Stimulated activated CD8-positive, alpha-beta memory T cell treated with anti-CD3 and anti-CD28 coated beads, Interleukin-12 subunit alpha, Interleukin-12 subunit beta, amount 100 ng/mL, for 4 hours (primary cell): ENCODE results near the gene EFNB2.

Experiments
- DNase-seq: peaks from one replicate; pipeline ENCODE4 v3.0.0-alpha.2; 2020; ENCODE audit warnings: low read depth

Gene EFNB2

DNA sequence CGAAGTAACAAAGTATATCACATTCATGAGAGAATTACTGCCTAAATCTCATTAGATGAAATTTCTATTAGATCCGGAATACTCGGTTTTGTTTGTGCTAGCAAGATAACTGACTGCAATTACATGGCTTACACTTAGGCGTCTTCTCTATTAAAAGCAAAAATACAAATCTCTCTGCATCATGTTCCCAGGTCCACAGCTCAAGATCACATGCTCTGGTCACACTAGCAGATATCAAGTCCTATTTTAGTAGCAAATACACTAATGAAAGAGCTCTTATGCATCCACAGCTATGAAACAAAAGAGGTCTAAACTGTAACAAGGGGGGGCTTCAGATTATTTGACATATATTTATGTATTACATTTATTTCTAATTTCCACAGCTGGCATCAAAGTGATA is 53.5 kb downstream of the EFNB2 start:
- no peak for DNase-seq

DNA sequence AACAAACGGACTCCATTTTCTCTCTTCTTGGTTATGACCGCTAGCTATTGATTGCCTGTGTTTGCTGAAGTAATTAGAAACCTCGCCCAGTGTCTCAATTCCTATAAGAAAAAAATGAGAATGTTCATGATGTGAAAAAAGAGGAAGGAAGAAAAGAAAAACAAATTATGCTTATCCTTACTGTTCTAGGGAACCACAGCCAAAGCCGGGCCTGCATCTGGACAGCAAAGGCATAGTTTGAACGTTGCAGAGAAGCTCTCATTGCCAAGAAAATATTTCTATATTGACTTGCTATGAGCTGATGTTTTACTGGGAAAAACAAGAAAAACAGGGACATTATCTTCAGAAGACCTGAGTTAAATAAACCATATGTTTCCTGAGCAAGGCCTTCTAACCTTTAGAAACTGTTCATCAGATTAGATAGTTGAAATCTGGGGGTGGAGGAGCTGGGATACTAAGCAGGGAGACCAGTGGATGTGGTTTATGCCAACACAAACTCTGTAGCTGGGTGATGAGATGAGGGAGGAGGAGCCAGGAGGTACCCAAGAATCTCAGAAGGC is 55.0 kb downstream of the EFNB2 start:
- no peak for DNase-seq

DNA sequence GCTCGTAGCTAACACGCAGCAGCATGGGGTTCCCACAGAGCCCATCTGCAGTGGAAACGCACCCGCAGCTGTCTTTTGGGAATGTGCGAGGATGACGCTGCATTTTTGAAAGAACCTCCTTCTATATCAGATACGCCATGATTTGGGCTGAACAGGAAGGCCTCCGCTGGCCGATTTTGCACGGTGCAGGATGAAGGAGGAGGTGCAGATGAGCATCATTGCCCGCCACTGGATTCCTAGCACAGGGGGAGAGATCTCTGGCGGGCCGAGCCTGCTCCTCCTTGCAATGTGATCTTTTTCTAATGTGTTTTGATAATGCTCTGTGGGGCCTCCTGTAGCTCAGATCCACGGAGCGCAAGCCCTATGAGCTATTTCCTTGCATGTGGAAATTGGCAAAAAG is 55.5 kb downstream of the EFNB2 start:
- no peak for DNase-seq

DNA sequence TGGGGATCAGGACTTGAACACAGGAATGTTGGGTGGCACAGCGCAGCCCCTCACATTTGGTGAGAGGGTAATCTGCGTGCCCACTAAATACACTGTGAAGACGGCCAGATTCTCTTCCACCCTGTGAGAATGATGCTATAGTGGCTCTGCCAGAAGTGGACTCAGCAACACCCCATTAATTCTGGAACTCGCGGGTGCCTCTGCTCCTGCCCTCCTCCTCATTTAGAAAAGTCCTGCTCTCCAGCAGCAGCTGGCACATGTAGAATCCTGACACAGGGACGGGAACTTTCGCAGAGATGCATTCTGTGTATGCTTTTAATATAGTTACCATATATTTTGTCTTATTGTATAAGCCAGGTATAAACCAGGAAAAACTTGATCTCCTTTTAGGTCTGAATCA is 57.3 kb downstream of the EFNB2 start:
- DNase-seq = no peak

DNA sequence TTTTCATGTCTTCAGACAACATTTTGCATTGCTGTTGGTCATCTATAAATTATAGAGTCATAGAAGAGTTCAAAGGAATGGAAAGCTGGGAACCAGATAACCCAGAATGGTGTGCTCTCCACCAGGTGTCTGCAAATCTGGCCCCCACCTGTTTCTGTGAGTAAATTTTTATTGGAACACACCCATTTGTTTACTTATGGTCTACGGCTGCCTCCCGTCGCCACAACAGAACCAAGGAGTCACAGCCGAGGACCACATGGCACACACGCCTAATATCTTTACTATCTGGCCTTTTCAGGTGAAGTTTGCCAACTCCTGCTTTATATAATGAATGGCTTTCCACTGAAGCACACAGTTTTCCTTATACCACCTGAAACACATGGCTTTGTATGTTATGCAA is 58.2 kb downstream of the EFNB2 start:
- no peak for DNase-seq

DNA sequence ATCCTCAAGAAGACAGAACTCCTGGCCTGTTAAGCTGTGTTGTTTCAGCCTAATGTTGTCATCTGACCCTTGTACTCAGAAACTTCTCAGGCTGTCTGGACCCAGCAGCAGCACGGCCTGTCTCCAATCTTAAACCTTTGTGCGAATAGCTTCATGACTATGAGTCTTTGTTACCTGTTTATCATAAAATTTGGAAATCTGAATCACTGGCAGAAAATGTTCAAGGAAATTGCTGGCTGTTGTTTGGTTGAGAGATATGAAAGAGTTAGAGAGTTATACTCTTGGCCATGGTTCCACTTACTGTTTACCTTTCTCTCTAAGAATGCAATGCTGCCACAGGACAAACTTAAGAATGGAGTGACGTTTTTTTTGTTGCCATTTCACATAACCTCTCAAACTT is 59.6 kb downstream of the EFNB2 start:
- no peak for DNase-seq

DNA sequence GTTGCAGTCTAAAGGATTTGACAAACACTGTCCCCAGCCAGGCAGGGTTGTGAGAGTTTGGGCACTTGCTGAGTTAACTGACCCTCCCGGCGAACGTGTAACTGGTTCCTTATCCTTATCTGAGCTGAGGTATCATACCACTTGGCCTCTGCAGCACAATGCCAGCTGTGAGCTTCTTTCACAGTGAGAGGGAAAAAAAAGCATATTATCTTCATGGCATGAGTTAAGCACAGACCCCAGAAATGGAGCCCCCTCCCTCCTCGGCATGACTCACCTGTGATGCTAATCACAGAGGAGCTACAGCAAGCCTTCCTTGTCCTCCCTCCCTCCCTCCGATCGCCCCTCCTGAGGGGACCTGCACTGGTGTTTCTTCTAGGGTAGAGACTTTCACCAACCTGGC is 60.5 kb downstream of the EFNB2 start:
- no peak for DNase-seq

DNA sequence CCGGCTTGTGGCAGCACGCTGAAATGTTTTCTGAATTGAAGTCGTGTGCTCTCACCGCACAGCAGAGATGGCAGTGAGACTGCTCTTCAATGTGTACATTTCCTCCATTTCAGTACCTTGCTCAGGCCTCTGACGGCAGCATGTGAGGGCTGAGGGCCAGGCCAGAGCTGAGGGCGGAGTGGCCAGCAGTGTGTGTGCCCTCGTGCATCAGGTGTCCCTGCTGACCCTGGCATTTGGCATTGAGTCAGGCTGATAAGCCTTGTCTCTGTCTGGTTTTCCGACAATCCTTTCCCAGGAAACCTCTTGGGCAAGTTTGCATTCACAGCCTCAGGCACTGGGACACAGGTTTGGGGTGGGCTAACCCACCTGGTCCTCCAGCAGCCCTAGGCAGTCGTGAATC is 62.3 kb downstream of the EFNB2 start:
- no peak for DNase-seq

DNA sequence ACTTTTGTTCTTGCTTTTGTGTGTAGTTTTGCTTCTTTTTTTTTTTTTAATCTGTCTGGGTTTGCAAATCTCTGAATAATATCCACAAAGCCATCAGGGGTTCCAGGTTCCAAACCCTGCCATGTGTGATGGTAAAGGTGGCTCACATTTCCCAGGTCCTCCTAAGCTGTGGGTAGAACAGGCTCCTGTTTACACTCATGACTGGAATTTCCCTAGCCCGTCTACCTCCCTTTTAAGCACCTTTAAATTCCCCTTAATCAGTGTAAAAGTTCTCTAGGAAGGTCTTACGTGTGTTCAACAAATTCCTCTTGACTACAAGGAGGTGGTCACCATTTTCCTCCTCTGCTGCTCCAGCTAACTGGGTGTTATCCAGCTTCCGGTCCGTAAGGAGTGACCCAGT is 62.8 kb downstream of the EFNB2 start:
- DNase-seq = no peak

DNA sequence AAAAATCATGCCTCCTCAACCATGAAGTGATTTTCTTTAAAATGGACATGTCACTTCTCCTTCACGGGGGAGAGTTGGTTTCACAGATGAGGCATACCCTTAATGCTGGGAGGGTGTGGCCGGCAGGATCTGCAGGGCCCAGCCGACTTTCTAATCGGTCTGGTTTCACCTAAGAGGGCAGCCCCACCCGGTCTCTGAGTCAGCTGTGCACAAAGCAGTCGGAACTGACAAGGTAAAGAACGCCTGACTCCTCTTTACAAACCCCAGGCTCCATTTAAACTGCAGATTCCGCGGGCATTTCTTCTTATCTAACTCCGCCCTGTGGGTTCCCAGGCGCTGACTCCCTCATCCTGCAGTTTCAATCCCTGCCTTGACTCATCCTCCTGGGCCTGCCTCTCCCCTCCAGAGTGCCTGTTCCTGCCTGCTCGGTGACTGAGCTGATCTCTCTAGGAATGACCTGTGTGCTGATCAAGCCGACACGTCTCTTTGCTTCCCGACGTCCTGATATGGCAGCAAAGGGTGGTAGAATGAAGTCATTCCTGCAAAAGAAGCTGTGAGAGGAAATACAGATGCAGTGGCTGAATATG is 63.4 kb downstream of the EFNB2 start:
- DNase-seq = no peak

DNA sequence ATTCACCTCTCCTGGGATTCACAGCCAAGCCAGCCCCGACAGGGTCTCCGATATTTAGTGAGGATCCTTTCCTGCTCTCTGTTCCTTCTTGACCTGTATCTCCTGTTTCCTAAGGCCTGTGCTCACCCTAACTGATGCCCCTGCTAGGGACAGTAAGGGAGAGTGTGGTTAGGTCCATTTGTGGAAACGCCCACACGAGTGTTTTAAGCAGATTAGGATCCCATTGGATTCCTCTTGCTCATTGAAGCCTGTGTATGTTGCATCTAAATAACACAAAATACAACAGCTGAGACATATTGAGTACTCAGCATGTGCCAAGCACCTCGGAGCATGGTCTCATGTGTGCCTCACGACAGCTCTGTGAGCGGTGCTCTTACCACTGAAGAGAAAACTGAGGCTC is 64.9 kb downstream of the EFNB2 start:
- DNase-seq = no peak

DNA sequence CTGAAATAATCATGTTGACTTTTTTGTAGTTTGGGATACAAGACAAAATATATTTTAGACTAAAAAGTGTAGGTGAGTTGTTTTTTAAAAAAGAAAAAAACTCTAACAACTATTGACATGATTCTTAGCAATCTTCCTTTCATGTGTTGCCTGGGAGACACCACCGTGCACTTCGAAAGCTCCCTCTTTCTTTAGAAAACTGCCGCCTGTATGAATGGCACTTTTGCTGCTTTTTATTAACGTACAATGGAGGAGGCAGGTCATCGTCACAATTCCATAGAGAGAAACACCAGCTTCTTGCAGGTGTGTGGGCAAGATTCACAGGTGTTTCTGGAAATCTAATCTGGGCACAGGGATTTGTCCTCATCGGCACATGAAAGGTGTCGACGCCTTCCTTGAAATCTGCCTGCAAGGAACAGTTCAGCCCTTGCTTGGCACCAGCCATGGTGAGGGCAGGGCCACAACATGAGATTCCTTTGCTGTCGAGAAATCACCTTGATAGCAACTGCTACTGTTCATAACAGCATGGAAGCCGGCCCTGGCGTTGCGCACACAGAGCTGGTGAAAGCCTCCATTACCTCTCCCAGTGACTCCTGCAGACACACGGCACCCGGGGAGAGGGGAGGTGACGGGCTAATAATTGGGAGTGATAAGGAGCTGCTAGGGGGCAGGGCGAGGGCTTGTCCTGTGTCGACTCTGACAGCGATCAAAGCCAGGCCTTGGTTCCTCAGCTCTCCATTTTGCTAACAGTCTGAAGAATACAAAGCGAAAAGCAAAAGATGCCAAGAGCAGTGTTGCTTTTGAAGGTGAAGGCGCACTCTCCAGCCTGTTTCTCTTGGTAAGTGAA is 66.5 kb downstream of the EFNB2 start:
- DNase-seq = no peak

DNA sequence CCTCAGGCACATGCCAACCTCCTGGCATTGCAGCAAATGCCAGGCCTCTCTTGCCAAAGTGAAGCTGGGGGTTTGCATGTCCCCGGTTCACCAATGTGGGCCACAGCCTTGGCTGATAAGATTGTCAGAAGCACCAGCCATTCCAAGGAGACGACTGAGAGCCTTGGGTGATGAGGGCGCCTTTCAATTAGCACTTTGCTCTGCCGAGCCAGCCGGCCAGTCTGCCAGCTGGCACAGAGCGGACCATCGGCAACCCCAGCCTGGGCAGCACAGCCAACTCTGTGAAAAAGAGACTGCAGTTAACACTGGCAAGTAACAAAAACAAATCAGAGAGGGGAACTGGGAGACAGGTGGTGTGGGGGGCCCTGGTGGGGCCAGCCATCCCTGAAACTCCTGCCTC is 67.3 kb downstream of the EFNB2 start:
- DNase-seq = no peak

DNA sequence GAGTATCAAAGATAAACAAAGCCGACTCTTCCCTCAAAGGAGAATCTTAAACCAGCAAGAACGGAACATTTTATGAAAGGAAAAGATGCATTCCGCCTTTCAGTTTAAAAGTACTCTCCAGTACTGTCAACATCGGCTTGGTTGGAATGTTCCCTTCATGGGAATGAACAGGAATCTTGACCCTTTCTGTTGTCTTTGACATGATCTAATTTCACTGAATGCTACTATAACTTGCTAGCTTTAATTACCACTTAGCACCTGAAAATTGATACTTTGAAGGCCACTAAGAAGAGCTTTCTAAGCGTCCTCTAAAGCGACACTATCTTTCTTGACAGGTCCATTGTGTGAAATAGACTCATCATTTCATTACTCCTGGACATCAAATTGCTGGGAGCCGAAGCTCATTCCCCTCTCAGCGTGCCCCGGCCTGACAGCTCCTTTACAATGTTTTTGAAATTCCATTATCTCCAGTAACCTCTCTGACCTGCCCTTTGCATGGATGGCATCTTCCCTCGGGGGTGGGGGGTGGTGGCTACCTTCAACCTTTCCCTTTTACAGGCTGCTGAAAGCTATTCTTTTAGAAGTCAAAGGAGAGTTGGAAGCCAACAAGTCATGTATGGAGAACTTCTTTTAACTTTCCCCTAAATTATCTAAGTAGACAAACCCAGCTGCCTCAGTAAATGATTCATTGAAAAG is 67.9 kb downstream of the EFNB2 start:
- DNase-seq = no peak

DNA sequence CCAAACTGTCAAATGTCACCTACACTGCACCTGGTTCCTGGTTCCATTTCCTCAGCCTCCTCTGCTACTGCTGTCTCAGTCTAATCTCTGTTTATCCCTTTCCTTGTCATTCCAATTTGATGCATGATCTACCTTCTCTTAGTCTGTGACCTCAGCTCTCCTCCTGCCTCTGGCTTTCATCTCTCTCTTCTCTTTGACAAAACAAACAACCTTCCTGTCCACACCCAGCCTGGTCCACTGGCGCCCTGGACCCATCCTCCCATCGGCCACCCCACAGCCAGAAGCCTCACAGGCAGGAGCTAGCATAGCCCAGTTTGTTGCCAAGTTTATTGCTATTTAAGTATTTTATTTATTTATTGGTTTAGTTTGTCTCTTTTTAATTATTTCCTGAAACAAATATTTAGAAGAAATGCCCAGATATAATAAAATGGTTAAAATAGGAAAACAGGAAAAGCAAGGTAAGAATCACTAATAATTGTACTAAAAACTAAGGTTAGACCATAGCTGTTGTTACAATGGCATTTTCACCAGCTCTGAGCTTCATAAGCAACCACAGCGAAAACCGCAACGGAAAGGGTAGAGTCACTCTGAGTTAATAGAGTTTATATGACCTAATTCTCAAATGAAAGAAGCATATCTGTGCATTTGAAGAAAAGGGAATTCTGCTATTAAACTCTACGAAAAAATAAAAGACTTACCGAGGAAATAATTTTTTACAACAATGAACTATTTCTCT is 68.6 kb downstream of the EFNB2 start:
- DNase-seq = no peak

DNA sequence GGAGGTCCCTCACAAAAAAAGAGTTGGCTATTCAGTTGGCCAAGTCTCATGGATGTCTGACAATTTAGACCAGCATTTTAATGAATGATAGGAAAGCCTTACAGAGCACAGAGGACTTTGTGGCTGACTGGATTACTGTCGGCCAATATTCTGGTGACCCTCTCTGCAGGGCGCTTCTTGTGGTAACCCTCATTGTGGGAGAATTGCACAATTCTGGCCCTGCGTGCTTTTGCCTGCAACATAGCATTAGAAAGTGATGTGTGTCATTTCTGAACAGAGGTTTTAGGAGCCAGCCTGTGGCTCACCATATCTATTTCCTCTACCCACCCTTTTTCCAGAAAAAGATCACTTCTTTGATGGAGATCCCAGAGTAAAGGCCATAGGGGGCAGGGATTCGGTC is 71.4 kb downstream of the EFNB2 start:
- no peak for DNase-seq

DNA sequence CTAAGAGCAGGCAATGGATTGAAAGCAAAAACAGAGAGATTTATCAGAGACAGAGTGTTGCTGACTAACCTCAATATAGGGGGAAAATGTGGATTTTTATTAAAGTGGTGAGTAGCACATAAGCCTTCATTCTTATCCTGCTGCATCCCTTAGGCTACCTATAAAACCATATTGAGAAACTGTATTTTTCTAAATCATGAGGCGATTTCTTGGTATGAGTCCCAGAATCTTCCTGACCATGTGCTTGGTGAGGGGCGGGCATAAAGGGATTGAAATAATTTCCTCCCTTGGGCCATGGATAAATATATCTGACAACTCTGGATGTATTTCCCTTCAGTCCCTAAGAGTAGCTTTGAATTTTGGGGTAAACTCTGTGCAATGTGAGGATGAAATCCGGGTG is 72.8 kb downstream of the EFNB2 start:
- DNase-seq = no peak

DNA sequence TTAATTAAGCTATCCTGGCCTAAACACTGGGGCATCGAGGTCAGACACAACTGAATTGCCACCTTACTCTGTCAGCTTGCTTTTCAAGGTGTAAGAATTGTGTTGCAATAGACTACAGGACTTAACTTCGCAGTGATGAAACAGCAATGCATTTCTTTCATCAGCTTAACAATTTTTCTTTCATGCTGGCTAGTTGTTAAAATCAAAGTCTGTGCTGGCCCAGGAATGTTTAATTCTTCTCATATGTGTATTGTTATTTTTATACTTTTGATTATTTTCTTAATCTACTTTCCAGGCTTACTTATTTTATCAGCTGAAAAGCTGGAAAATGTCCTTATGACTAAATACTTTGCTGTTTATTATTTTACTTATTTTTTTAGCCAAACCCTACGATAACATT is 79.7 kb downstream of the EFNB2 start:
- no peak for DNase-seq

DNA sequence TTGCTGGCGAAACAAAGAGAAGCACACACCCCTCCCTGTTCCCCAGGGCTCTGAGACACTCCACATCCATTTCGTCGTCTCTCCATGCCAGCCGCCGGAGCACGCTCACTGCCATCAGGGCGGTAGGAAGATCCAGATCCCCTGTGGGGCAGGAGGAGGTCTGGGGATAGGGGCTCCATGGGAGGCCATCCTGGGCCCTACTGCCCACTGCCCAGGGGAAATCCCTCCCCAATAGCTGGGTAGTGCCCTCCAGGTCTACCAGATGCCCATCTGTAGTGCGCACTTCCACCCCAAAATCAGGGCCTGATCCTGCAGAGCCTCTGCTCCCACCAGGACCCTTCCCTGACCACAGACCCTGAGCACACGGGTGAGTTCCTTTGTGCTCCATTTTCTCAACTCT is 80.3 kb downstream of the EFNB2 start:
- no peak for DNase-seq

DNA sequence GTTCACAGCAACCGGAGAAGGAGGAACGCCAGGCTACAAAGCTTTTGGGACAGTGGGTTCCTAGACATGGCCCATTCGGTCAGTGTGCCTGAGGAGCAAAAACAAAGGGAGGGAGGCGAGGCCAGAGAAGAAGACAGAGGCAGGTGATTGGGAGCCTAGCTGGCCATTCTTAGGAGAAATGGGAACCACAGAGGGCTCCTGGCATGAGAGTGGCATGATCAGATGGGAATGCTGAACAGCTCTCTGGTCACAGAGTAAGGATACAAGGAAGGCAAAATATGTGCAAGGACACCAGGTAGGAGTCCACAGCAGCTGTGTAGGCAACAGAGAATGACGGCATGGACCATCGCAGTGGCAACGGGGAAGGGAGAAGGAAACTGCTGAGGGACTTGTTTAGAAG is 82.4 kb downstream of the EFNB2 start:
- DNase-seq = no peak

DNA sequence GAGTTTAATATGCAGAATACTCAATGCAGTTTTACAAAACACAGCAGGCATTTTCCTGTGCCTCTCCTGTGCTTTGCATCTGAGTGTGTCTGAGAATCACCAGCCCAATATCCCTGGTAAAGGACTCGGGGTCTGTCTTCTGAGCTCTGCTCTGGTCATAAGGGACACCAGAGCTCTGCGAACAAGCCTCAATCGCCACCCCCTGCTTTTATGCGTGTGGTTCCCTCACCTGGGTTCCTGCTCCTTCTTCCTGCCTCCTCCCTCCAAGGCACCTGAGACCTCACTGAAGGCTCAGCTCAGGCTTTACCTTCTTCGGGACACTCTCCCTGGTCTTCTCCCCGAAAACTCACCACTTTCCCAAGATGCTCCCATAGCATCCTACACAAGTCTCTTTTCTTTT is 84.5 kb downstream of the EFNB2 start:
- DNase-seq = no peak

DNA sequence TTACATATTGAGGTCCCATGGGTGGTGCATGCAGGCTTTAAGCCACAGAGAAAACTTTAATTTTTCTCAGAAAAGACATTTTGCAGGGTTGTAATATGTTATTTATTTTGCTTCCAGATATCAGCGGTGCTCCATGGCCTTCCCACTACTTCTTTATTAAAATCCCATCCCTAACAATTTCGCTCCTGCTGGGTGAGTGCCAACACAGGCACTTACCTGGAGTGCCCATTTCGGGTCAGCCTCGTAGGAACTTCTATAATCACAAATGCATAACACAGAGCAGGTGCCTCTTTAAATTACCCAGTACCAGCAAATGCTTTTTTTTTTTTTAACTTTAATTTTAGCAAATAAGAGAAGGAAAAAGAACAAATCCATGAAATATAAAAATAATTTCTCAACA is 86.4 kb downstream of the EFNB2 start:
- DNase-seq = no peak
